WTC11 (cell line): Measurements from ENCODE around the gene FNDC3B.

Experiments used
- AFF4 ChIP-seq: sonication (generic); formaldehyde crosslinking; IDR thresholded peaks from 2 replicates; pipeline ENCODE4 v1.8.1; 2023; ENCODE audit warnings: mild to moderate bottlenecking, missing genetic modification reagents, borderline replicate concordance
- ATF2 ChIP-seq: sonication (generic); formaldehyde crosslinking; IDR thresholded peaks from 2 replicates; pipeline ENCODE4 v1.8.1; 2022; ENCODE audit warnings: low read depth, missing genetic modification reagents, borderline replicate concordance
- ATF3 ChIP-seq: sonication (generic); formaldehyde crosslinking; conservative IDR thresholded peaks from 2 replicates; pipeline ENCODE4 v1.8.1; 2022; ENCODE audit warnings: mild to moderate bottlenecking, missing genetic modification reagents
- CTCF ChIP-seq: fragments of 200-600 bp; IDR thresholded peaks from 2 replicates; pipeline ENCODE4 v1.8.0; 2022; ENCODE audit warnings: antibody characterized with exemption
- ESRRA ChIP-seq: sonication (generic); formaldehyde crosslinking; IDR thresholded peaks from 2 replicates; pipeline ENCODE4 v1.8.1; 2022; ENCODE audit warnings: mild to moderate bottlenecking, missing genetic modification reagents, borderline replicate concordance
- IRF1 ChIP-seq: sonication (generic); formaldehyde crosslinking; IDR thresholded peaks from 2 replicates; pipeline ENCODE4 v1.8.0; 2023; ENCODE audit warnings: missing genetic modification reagents
- SMAD3 ChIP-seq: sonication (generic); formaldehyde crosslinking; IDR thresholded peaks from 2 replicates; pipeline ENCODE4 v1.8.0; 2022; ENCODE audit warnings: missing genetic modification reagents, mild to moderate bottlenecking, borderline replicate concordance
- SMAD4 ChIP-seq: sonication (generic); formaldehyde crosslinking; IDR thresholded peaks from 2 replicates; pipeline ENCODE4 v1.8.0; 2022; ENCODE audit warnings: mild to moderate bottlenecking, missing genetic modification reagents
- USF1 ChIP-seq: sonication (generic); formaldehyde crosslinking; IDR thresholded peaks from 2 replicates; pipeline ENCODE4 v1.8.0; 2022; ENCODE audit warnings: mild to moderate bottlenecking, missing genetic modification reagents
- USF2 ChIP-seq: sonication (generic); formaldehyde crosslinking; IDR thresholded peaks from 2 replicates; pipeline ENCODE4 v1.8.1; 2023; ENCODE audit warnings: mild to moderate bottlenecking, missing genetic modification reagents, moderate library complexity
- ZNF317 ChIP-seq: sonication (generic); formaldehyde crosslinking; IDR thresholded peaks from 2 replicates; pipeline ENCODE4 v1.8.1; 2023; ENCODE audit warnings: low read depth, mild to moderate bottlenecking, moderate library complexity, missing genetic modification reagents, borderline replicate concordance
- ZNF532 ChIP-seq: fragments of 250-450 bp; sonication (Bioruptor Pico); IDR thresholded peaks from 2 replicates; pipeline ENCODE4 v1.9.0; 2021; ENCODE audit warnings: mild to moderate bottlenecking, borderline replicate concordance

GRCh38 chr3:172333042-172333377 lies 293.6 kb downstream of the FNDC3B start:
- no peak for TF ChIP-seq IRF1
- TF ChIP-seq USF1 (CRISPR knock-in tag): no peak
- TF ChIP-seq CTCF: no peak
- no peak for TF ChIP-seq AFF4 (CRISPR knock-in tag)
- TF ChIP-seq SMAD4 (CRISPR knock-in tag): no peak
- no peak for TF ChIP-seq USF2
- no peak for TF ChIP-seq SMAD3 (CRISPR knock-in tag)
- TF ChIP-seq ZNF532 (CRISPR knock-in tag): no peak
- TF ChIP-seq ESRRA: no peak
- no peak for TF ChIP-seq ATF2 (CRISPR knock-in tag)
- TF ChIP-seq ZNF317: no peak
- no peak for TF ChIP-seq ATF3 (CRISPR knock-in tag)
